Spleen (tissue), 11 donors: ENCODE results near the gene HEYL. TPM values are rescaled to one million over a fixed set of nuclear protein-coding genes. Genes with fewer than 3 reads are reported as not detected.

Source experiments
- DNase-seq: peaks from one replicate; pipeline ENCODE4 v3.0.0-alpha.2; 2020
- H3K27ac ChIP-seq, 8 donors: fragments of 200-600 bp; sonication (generic) in 7 of 8; 1 replicate in 4 of 8; 2 replicates in 4 of 8; pipeline versions ENCODE4 v1.5.0 to v1.8.0; 2016 to 2021; ENCODE audit warnings: inconsistent platforms in 4 of 8, mild to moderate bottlenecking in 4 of 8, moderate library complexity in 1 of 8
- H3K27me3 ChIP-seq, 7 donors: fragments of 200-600 bp; sonication (generic) in 6 of 7; replicated peaks in 1 of 7; 1 replicate in 4 of 7; 2 replicates in 3 of 7; pipeline versions ENCODE4 v1.5.0 to v1.8.0; 2016 to 2021; ENCODE audit warnings: inconsistent platforms in 3 of 7, mild to moderate bottlenecking in 1 of 7
- H3K36me3 ChIP-seq, 6 donors: fragments of 200-600 bp; sonication (generic) in 5 of 6; 1 replicate in 4 of 6; 2 replicates in 2 of 6; pipeline versions ENCODE4 v1.5.0 to v1.8.0; 2016 to 2021; ENCODE audit warnings: inconsistent platforms in 2 of 6
- H3K4me1 ChIP-seq, 6 donors: fragments of 200-600 bp; sonication (generic) in 5 of 6; 1 replicate in 3 of 6; 2 replicates in 3 of 6; pipeline versions ENCODE4 v1.5.0 to v1.8.0; 2016 to 2021; ENCODE audit warnings: inconsistent platforms in 3 of 6
- H3K4me3 ChIP-seq, 8 donors: fragments of 200-600 bp; sonication (generic) in 7 of 8; 1 replicate in 4 of 8; 2 replicates in 4 of 8; pipeline versions ENCODE4 v1.5.0 to v1.8.0; 2016 to 2021; ENCODE audit warnings: inconsistent platforms in 4 of 8, mild to moderate bottlenecking in 4 of 8, moderate library complexity in 2 of 8
- H3K9me3 ChIP-seq, 8 donors: fragments of 200-600 bp; sonication (generic) in 7 of 8; 1 replicate in 4 of 8; 2 replicates in 4 of 8; pipeline versions ENCODE4 v1.5.0 to v1.8.0; 2016 to 2021; ENCODE audit warnings: inconsistent platforms in 4 of 8
- CTCF ChIP-seq, 11 experiments: fragments of 200-600 bp in 7 of 11; fragments of 450-650 bp in 4 of 11; sonication (generic) in 4 of 11; IDR thresholded peaks in 8 of 11; conservative IDR thresholded peaks in 3 of 11; 1 replicate in 7 of 11; 2 replicates in 4 of 11; pipeline versions ENCODE4 v1.4.0 to v1.8.0; 2016 to 2021; ENCODE audit warnings: antibody characterized with exemption in 11 of 11, inconsistent platforms in 4 of 11, mild to moderate bottlenecking in 1 of 11
- POLR2A ChIP-seq, 3 donors: fragments of 450-650 bp; IDR thresholded peaks; one replicate each; pipeline ENCODE4 v1.5.1; 2017; ENCODE audit warnings: antibody characterized with exemption in 3 of 3, mild to moderate bottlenecking in 1 of 3
- POLR2AphosphoS5 ChIP-seq, 3 donors: sonication (generic); formaldehyde crosslinking; IDR thresholded peaks; one replicate each; pipeline ENCODE4 v1.5.1; 2017; ENCODE audit warnings: antibody characterized with exemption in 3 of 3
- WGBS, 5 donors: extraction: QIAGEN DNeasy Blood & Tissue Kit in 3 of 5; methylation state at CpG; one replicate each; pipeline versions ENCODE4 v1.1.5 to v1.1.7; 2013 to 2018; 5-methylcytosine and 5-hydroxymethylcytosine counted together
- intact Hi-C: fragments of 100-400 bp; cut with DNase I; formaldehyde crosslinking; loops from one replicate; pipeline ENCODE4 v1.15.0; 2023; ENCODE audit warnings: low total_unique reads
- polyA plus RNA-seq, 3 donors: library from polyadenylated mRNA; stranded (reverse); fragments of 200-250 nt; gene quantifications; one replicate each; pipeline ENCODE4 v1.2.1, GENCODE V29; 2013
- total RNA-seq, 7 donors: library from RNA; depleted of rRNA in 3 of 7; stranded (reverse); fragments of >200 nt in 3 of 7; fragmentation: NEBNext Ultra II Directional in 4 of 7; extraction: Animal tissue kit (Norgen Biotek cat#: 25700) in 4 of 7; gene quantifications; one replicate each; pipeline versions ENCODE4 v1.1.0 to v1.2.1, GENCODE V29; 2016 to 2021
- donor health status: healthy with polysubstance abuse.
- donor health status: DM: no; HTN: no; CAD: no; lungs with moderate emphysema.
- donor health status: DM: no; HTN: no; CAD: no.
- donor health status: Bipolar disorder and iron deficiency.
- donor health status: healthy.
- donor health status: DM: no; HTN: no; CAD: no.
- donor health status: DM: yes; HTN: yes; CAD: no.

HEYL gene
- total and polyA plus RNA-seq, 10 donors = 1.2 to 9.9 (median 3.8) TPM

GRCh38 chr1:39628807-39629350, 10.6 kb downstream of the HEYL start:
- intact Hi-C loops = no loop called here
- peaks cover 0 to 21% (median 0%) of the 10 kb centered on the region in 6 donors for H3K36me3 ChIP-seq
- 87 to 96% (median 91%) methylated on average over 11 of the region's 11 CpGs for WGBS, 5 donors
- TF ChIP-seq POLR2AphosphoS5 (IDR thresholded peaks at IDR 0.05) = no peak
- no peak for TF ChIP-seq CTCF (IDR thresholded peaks at IDR 0.05 in 8 of 11, conservative IDR thresholded peaks at IDR 0.05 in 3 of 11)
- TF ChIP-seq POLR2A (IDR thresholded peaks at IDR 0.05) = no peak
- DNase-seq = no peak
- H3K4me1 ChIP-seq = peaks cover 0 to 8% (median 0%) of the 10 kb centered on the region in 6 donors
- peaks cover 0 to 23% (median 0%) of the 10 kb centered on the region in 7 donors for H3K27me3 ChIP-seq
- no peaks in the 10 kb centered on the region for H3K9me3 ChIP-seq
- H3K4me3 ChIP-seq = no peak overlapping the region
- H3K27ac ChIP-seq = no peak overlapping the region

- H3K36me3 ChIP-seq = peaks cover 0 to 21% (median 0%) of the 10 kb centered on the region in 6 donors
- no peak overlapping the region for H3K4me3 ChIP-seq
- H3K27ac ChIP-seq = peak overlapping the region in 2 of 8 donors; percentile 8 to 38
- peaks cover 0 to 12% (median 0%) of the 10 kb centered on the region in 7 donors for H3K27me3 ChIP-seq
- H3K4me1 ChIP-seq = peaks cover 0 to 8% (median 0%) of the 10 kb centered on the region in 6 donors
- no peaks in the 10 kb centered on the region for H3K9me3 ChIP-seq
- no peak for DNase-seq
- intact Hi-C loops = no loop called here
- WGBS, 5 donors = 84 to 94% (median 90%) methylated on average over 11 to 16 of the region's 16 CpGs
- no peak for TF ChIP-seq POLR2AphosphoS5 (IDR thresholded peaks at IDR 0.05)
- no peak for TF ChIP-seq POLR2A (IDR thresholded peaks at IDR 0.05)
- TF ChIP-seq CTCF (IDR thresholded peaks at IDR 0.05 in 8 of 11, conservative IDR thresholded peaks at IDR 0.05 in 3 of 11) = no peak
Observed at GRCh38 chr1:39626646-39627045, 12.8 kb downstream of the HEYL start.

- peak overlapping the region in 3 of 8 donors; percentile 28 to 45 (median 38) for H3K27ac ChIP-seq
- H3K4me1 ChIP-seq = peaks cover 0 to 8% (median 0%) of the 10 kb centered on the region in 6 donors
- TF ChIP-seq POLR2AphosphoS5 (IDR thresholded peaks at IDR 0.05) (peak; percentile 48 to 70 (median 65)), CTCF (IDR thresholded peaks at IDR 0.05 in 8 of 11, conservative IDR thresholded peaks at IDR 0.05 in 3 of 11) (no peak)
- H3K9me3 ChIP-seq = no peaks in the 10 kb centered on the region
- DNase-seq = no peak
- H3K4me3 ChIP-seq = no peak overlapping the region
- intact Hi-C loops = no loop called here
- WGBS, 5 donors = 61 to 76% (median 67%) methylated on average over 10 to 11 of the region's 11 CpGs
- peaks cover 0 to 12% (median 0%) of the 10 kb centered on the region in 7 donors for H3K27me3 ChIP-seq
- peaks cover 0 to 16% (median 0%) of the 10 kb centered on the region in 6 donors for H3K36me3 ChIP-seq
Observed at GRCh38 chr1:39625462-39626273, 13.8 kb downstream of the HEYL start.

- intact Hi-C loops = no loop called here
- 68 to 80% (median 72%) methylated on average over 7 to 8 of the region's 8 CpGs for whole genome bisulfite sequencing, 5 donors
- H3K27ac ChIP-seq = peak overlapping the region in 1 of 8 donors; percentile 28
- DNase-seq = no peak
- H3K27me3 ChIP-seq = peaks cover 0 to 12% (median 0%) of the 10 kb centered on the region in 7 donors
- no peak overlapping the region for H3K4me3 ChIP-seq
- peaks cover 0 to 15% (median 0%) of the 10 kb centered on the region in 6 donors for H3K36me3 ChIP-seq
- H3K9me3 ChIP-seq = no peaks in the 10 kb centered on the region
- H3K4me1 ChIP-seq = peaks cover 0 to 8% (median 0%) of the 10 kb centered on the region in 6 donors
- no peak for TF ChIP-seq POLR2AphosphoS5 (IDR thresholded peaks at IDR 0.05)
- no peak for TF ChIP-seq CTCF (IDR thresholded peaks at IDR 0.05 in 8 of 11, conservative IDR thresholded peaks at IDR 0.05 in 3 of 11)
- TF ChIP-seq POLR2A (IDR thresholded peaks at IDR 0.05) = no peak
Observed at GRCh38 chr1:39625009-39625408, 14.4 kb downstream of the HEYL start.
